ENCODE measurements around the gene TBX20.

The TBX20 gene

GRCh38 chr7:35253710-35254495, at the start of gene TBX20:
Gene TBX20 (minus strand): TSS chr7:35254100. CDS start chr7:35253620, 480 bp downstream.
- no peak for DNase-seq

GRCh38 chr7:35289376-35289775, 35.5 kb upstream of the TBX20 start:
- DNase-seq = no peak

- no peak for DNase-seq
Observed at GRCh38 chr7:35286986-35287385, 33.1 kb upstream of the TBX20 start.

- DNase-seq = no peak
Observed at GRCh38 chr7:35286422-35286821, 32.5 kb upstream of the TBX20 start.

- no peak for DNase-seq
Observed at GRCh38 chr7:35285799-35286198, 31.9 kb upstream of the TBX20 start.

GRCh38 chr7:35280902-35281301, 27.0 kb upstream of the TBX20 start:
- DNase-seq = no peak

GRCh38 chr7:35277359-35277758, 23.5 kb upstream of the TBX20 start:
- no peak for DNase-seq

GRCh38 chr7:35272246-35272645, 18.3 kb upstream of the TBX20 start:
- DNase-seq = no peak

- DNase-seq = no peak
Observed at GRCh38 chr7:35268953-35269352, 15.1 kb upstream of the TBX20 start.

GRCh38 chr7:35267411-35267810, 13.5 kb upstream of the TBX20 start:
- no peak for DNase-seq

- no peak for DNase-seq
Observed at GRCh38 chr7:35263396-35263795, 9.5 kb upstream of the TBX20 start.

- no peak for DNase-seq
Observed at GRCh38 chr7:35261476-35262285, 7.8 kb upstream of the TBX20 start.

- DNase-seq = no peak
Observed at GRCh38 chr7:35261041-35261440, 7.1 kb upstream of the TBX20 start.

- DNase-seq = no peak
Observed at GRCh38 chr7:35260246-35260645, 6.3 kb upstream of the TBX20 start.

GRCh38 chr7:35259523-35259908, 5.6 kb upstream of the TBX20 start:
- no peak for DNase-seq

- DNase-seq = no peak
Observed at GRCh38 chr7:35258868-35259522, 5.1 kb upstream of the TBX20 start.

GRCh38 chr7:35258125-35258867, 4.4 kb upstream of the TBX20 start:
- DNase-seq = no peak

GRCh38 chr7:35257251-35258124, 3.6 kb upstream of the TBX20 start:
- DNase-seq = no peak

GRCh38 chr7:35256256-35257175, 2.6 kb upstream of the TBX20 start:
- no peak for DNase-seq

- DNase-seq = no peak
Observed at GRCh38 chr7:35255443-35256255, 1.7 kb upstream of the TBX20 start.
